AML-193 (cell line): ENCODE results near the gene ACOXL.
"Not testable (repeated sequence)": the region's sequence is repeated elsewhere in the genome, so short reads cannot be mapped to it uniquely, and the experiment has no call there.

Source experiments
- DNase-seq, 2 experiments: peaks; one replicate each; lab custom pipeline; 2025; lab: John Stamatoyannopoulos, UW

Gene ACOXL

DNA sequence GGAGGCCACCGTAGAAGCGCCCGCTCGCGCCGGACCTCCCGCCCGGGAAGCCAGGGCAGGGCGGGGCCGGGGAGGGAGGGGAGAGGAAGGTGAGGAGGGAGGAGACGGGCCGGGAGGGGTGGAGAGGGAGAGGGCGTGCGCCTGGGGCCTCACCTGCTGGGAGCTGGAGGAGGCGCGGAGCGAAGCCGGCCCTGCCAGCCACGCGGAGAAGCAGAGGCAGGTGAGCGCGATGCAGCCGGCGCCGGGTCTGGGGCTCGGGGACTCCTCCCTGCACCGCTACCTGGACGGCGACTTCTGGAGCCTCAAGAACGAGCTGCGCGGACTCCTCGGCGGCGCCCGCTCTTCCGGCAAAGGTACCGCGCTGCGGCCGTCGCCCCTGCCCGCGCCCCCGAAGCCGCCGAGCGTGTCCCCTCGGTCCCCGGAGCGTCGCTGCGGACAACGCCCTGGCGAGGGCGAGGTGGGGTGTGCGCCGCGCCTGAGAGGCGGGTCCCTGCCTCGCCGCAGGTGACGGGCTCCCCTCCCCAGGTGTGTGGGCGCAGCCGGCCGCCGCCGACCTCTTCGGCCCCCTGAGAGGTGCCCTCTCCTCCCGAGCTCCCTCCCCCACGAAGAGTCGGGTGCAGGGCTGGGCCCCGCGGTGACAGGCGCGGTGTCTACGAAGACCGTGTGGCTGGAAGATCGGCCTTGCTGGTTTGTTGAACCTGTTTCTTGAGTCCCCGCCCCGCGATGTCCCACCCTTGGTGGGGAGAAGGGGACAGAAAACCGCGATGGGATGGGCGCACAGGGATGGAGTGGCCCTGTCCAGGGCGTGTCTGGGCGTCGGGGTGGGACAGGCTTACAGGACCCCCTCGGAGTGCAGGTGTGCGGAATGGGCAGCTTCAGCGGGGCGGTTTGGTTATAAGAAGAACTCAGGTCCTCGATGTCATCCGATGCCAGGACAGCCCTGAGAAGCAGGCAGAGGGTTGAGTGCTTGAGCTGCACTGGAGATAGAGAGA, at the start of gene ACOXL:
Gene ACOXL, plus strand, starts transcription at position 152 of the 992 bp plus-strand sequence. CDS start 35,817 bp downstream, outside the sequence.
- DNase-seq, result no peak

- no peak for DNase-seq
Observed at GRCh38 chr2:110682872-110683271, 49.5 kb upstream of the ACOXL start.

GRCh38 chr2:110687775-110688484, 44.4 kb upstream of the ACOXL start:
- not testable (repeated sequence) for DNase-seq

GRCh38 chr2:110688594-110689091, 43.7 kb upstream of the ACOXL start:
- DNase-seq, result no peak

- DNase-seq, result no peak
Observed at GRCh38 chr2:110690083-110690965, 42.0 kb upstream of the ACOXL start.

DNA sequence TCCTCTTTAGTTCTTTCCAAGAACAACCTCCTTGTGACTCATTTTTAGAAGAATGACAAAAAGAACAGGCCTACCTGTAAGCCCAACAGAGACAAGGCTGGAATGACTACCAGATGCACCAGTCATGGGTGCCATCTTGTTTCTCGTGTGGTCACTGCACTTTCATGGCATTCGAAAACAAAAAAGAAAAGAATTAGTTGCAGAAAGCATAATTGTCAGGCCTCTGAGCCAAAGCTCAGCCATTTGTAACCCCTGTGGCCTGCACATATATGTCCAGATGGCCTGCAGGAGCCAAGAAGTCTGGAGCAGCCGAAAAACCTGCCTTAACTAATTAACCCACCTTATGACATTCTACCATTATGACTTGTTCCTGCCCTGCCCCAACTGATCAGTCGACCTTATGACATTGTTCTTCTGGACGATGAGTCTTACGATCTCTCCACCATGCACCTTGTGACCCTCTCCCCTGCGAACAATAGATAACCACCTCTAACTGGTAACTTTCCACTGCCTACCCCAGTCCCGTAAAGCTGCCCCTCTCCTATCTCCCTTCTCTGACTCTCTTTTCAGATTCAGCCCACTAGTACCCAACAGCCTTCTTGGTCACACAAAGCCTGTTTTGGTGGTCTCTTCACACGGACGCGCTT, 40.6 kb upstream of the ACOXL start:
- DNase-seq, result no peak

- DNase-seq, result not testable (repeated sequence)
Observed at GRCh38 chr2:110695146-110695898, 37.1 kb upstream of the ACOXL start.

GRCh38 chr2:110698253-110698652, 34.1 kb upstream of the ACOXL start:
- not testable (repeated sequence) for DNase-seq

DNA sequence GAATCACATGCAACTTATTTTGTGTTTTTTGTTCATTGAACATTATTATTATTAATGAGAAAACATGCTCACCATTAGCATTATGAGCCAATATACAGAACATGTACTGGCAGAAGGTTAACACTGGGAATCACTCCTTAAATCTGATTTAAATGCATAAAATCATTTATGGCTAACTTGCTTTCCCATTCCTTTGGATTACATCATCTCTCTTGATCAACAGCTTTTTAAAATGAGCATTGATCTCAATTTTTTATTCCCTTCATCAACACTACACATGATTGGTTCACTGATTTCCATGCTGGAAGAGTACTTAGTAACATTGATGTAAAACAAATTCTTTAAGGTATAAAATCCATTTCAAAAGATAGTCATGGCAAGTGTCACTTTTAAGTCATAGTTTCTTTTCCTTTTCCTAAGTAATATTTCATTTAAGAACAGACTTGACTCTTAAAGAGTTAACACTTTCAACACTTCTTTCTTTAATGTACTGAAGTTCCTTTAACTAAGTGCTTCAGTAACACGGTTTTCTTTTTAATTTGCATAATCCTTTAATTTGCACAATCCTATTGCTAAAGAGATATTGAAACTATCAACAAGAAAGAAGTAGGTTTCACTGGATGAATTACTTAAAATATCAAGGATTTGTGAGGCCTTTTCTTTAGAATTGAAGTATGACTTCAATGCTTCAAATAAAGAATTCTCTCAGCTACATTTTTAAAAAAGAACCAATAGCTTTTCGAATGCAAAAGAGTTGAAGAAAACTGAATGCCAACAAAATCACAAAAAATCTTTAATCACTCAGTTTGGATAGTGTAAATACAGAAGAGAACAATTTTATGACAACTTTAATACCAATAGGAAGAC, 29.6 kb upstream of the ACOXL start:
- DNase-seq, result peak; percentile 12 to 36

DNA sequence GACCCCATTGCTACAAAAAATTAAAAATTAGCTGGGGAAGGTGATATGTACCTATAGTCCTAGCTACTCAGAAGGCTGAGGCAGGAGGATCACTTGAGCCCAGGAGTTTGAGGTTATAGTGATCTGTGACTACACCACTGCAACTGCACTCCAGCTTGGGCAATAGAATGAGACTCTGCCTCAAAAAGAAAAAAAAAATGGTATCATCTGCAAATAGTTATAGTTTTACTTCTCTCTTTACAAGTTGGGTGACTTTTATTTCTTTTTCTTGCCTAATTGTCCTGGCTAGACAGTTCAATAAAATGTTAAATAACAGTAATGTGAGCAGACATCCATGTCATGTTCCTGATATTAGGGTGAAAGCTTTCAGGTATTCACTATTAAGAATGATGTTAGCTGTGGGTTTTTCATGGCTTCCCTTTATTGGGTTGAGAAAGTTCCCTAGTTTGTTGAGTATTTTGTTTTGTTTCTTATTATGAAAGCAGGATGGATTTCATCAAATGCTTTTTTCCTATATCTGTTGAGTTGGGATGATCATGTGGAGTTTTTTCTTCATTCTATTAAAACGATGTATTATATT, 24.9 kb upstream of the ACOXL start:
- DNase-seq, result no peak

DNA sequence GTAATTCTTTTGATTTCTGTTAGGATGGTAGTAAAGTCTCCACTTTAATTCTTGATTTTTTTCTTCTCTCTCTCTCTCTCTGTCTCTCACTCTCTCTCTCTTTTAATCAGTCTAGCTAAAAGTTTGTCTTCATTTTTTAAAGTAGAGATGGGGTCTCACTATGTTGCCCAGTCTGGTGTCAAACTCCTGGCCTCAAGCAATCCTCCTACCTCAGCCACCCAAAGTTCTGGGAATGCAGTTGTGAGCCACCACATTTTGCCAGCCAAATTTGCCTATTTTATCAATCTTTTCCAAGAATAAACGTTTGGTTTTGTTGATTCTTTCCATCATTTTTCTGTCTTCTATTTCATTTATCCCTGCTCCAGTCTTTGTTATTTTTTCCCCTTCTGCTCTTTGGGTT, 23.9 kb upstream of the ACOXL start:
- DNase-seq, result no peak

DNA sequence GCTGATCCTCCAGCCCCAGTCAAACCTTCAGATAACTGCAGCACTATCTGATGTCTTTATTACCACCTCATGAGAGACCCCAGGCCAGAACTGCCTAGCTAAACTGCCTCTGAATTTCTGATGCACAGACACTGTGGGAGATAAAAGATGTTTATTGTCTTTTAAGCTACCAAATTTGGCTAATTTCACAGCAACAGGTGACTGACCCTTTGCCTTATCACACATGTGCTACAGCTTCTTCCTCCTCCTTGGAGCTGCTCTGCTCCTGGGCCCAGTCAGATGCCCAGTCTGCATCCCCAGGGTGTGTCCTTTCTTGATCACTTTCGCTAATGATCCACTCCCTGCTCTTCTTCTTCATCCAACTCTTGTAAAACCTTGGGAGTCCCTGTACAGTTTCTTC, 19.6 kb upstream of the ACOXL start:
- DNase-seq, result no peak

DNA sequence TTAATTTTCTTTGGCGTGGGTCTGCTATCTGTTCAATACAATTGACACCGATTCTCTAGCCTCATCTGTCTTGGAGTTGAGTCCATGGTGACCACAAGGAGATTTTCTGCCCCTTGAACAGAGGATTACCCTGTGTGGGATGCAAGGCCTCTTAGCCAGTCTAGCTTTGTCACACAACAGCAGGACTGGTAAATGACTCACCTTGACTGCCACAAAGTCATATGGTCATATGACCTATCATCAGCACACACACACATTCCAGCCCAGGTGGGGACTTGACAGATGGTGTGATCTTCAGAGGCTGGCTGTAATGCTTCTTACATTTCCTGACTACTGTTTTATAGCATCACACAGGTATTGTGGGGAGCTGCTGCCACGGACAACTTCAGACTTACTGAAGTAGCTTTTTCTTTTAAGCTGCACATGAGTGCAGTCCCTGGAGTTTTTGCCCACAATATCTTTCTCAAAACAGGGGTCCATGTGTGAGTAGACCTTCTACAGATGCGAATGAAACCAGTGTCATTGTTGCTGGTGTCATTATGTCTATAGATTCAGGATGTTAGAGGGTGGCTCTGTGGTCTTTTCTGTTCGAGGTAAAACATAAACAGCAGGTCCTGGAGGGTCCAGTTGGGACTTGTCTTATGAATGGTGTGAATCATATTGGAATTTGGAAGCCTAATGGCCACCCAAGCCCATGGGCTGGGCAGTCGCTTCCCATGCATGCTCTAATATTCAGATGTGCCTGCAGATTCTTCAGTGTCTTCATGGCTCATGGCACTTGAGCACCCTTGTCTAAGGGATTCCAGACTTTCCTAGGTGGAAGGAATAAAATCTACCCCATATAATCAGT, 18.6 kb upstream of the ACOXL start:
- no peak for DNase-seq

GRCh38 chr2:110714452-110715224, 17.7 kb upstream of the ACOXL start:
- DNase-seq, result no peak

GRCh38 chr2:110716959-110717645, 15.3 kb upstream of the ACOXL start:
- DNase-seq, result no peak

DNA sequence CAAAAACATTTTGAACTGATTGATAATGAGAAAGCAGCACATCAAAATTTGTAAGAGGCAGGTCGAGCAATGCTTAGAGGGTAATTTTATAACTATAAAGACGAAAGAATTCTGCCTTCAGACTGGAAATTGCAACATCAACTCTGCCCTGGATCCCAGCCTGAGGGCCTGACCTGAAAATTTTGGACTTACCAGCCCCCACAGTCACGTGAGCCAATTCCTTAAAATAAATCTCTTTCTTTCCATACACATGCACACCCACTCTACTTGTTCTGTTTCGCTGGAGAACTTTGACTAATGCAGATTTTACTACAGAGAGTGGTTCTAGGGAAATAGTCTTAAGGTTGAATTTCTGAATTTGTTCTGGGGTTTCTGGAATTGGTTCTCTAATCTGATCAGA, 14.6 kb upstream of the ACOXL start:
- no peak for DNase-seq

DNA sequence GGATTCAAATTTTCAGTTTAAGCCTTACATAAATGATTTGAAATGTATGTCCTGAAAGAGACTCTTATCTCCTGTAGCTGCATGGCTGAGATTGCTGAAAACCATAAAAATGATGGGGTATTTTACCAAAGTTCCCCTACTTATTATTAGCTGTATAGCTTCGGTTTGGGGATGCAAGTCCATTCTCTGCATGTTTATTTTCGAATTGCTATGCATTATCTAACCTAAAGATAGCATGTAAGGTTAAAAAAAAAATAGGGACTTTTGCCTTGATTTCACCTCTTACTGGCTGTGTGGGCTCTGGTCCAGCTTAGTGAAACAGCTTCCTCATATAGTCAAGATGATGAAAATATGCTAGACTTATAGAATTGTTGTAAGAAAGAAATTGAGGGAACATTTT, 14.0 kb upstream of the ACOXL start:
- no peak for DNase-seq
